NCI-H526 (cell line): Measurements from ENCODE around the gene WASF1.
"Not testable (repeated sequence)": the region's sequence is repeated elsewhere in the genome, so short reads cannot be mapped to it uniquely, and the experiment has no call there.

Experiments
- DNase-seq, 2 experiments: peaks; one replicate each; lab custom pipeline; 2025; lab: John Stamatoyannopoulos, UW

WASF1 gene

DNA sequence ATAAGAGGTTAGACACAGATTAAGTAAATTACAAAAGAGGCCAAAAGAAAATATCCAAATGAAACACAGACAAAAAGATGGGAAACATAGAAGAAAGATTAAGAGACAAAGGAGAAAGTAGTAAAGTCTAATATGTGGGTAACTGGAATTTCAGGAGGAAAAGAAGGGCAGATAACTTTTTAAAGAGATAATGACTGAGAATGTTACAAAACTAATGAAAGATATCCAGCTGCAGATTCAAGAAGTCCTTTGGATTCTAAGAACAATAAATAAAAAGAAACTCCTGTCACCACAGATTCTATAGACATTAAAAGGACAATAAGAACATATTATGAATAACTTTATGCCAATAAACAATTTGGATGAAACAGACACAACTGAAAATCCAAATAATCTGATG lies 90.1 kb downstream of the WASF1 start:
- DNase-seq = no peak

DNA sequence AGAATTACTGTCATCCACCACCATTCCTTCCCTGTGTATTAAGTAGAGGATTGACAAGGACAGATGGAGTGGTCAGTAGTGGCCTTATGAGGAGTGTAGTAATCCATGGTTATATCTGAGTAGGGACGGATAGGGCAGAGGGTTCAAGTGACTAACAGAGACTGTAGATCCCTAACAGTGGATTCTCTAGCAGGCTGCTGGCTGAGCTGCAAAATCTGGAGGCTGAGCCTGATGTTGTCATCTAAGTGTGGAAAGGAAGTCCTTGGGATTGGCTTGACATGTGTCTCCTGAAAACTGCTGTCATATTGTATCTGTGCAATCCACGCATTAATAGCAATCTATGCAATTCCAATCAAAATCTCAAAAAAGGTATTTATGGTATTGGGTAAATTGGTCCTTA lies 94.2 kb downstream of the WASF1 start:
- no peak for DNase-seq

DNA sequence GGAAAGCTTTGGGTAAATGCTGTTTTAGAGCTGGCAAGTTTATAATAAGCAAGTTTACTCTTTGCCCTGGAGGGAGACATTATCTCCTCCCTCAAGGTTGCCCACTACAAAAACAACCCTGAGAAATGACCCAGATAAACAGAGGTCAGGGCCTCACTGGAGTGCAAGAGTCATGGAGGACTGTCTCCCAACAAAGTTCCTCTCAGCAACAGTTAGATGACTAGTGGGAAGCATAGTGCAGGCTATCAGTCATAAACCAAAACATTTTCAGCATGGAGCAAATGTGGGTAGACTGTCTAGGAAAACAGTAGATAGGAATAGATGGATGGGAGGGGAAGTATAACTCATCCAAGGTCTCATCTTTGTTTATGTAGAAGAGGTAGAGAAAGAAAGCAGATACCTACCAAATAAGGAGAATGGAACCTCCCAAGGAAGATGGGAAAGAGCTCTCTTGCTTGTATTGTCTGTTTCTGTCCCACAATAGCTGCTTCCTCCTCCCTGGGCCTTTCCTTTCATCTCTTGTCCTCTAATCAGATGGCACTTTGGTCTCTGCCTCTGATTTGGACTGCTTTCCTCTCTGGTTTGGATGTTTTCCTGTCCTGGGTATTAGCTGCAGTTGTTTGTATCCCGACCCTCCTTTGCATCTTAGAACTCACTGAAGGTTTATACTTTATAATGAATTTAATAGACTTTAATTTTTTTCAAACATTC lies 95.4 kb downstream of the WASF1 start:
- DNase-seq = no peak

DNA sequence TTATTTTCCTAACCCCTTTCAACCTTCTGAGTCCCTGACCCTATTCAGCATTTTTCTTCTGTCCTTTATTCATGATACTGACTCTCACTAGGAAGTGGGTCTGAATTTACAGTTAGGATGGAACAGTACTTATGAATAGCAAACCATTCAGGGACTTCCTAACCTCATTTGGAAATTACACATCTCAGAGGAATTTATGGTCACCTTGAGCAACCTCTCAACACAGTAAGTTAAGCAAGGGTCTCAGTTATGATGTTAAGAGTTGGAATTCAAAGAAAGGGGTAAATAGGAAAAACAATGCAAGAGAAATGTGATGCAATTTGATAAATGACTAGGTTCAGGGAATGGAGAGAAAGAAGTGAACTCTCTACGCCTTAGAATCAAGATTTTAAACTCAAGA lies 104.1 kb downstream of the WASF1 start:
- DNase-seq = no peak

- DNase-seq = not testable (repeated sequence)
These were observed 106.0 kb downstream of the WASF1 start for GRCh38 chr6:110073474-110073873.

DNA sequence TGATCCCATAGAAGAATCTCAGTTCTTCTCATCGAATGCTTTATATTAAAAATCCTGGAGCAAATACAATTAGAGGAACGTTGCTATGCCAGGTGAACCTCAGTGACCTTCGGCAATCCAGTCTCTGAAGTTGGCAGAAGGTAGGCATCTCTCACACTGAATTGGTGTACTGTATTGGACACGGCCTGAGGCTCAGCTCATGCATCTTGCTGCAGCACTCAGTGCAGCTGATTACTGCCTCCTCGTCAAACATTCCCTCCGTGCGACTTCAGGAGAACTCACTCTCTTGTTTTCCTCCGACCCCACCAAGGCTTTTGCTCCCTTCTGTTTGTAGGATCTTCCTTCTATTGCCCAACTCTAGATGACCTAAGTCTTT lies 110.9 kb downstream of the WASF1 start:
- DNase-seq = no peak

- DNase-seq = no peak
These were observed 111.5 kb downstream of the WASF1 start for GRCh38 chr6:110067837-110068591.

DNA sequence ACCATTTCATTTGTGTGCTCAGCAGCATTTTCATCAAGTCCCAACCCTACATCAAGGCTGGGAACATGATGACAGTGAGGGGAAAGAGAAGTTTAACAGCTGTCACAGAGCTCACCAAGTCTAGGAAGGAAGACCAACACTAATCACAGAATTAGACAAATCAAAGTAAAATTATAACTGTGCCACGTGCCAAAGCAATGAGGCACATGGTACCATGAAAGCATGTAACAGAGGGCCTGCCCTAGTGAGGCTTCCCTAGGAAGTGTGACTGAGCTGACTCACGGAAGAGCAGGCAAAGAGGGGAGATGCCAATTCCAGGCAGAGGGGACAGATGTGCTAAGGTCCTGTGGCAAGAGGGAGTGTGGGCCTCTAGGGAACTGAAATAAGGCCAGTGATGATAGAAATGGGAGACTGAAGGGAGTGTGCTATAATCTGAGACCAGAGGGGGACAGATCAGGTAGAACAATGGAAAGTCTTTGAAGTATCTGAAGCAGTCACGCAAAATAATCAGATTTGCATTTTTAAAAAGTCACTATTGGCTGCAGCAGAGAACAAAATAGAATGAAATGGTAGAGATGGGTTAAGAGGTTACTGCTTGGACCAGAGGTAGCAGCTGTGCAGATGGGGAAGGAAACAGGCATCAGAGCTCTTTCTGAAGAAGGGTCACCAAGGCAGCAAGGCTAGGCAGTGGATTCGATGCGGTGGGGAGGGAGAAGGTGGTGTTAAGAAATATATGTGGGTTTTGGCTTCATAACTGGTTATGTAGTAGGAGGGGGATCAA lies 114.5 kb downstream of the WASF1 start:
- DNase-seq = peak in 1 of 2 experiments; percentile 8

- DNase-seq = no peak
These were observed 115.7 kb downstream of the WASF1 start for GRCh38 chr6:110063594-110064263.

GRCh38 chr6:110055387-110055735 lies 124.1 kb downstream of the WASF1 start:
- peak; percentile 70 to 81 for DNase-seq

- DNase-seq = no peak
These were observed 124.6 kb downstream of the WASF1 start for GRCh38 chr6:110054664-110055386.

- DNase-seq = peak; percentile 20 to 58
These were observed 125.9 kb downstream of the WASF1 start for GRCh38 chr6:110053395-110054240.

DNA sequence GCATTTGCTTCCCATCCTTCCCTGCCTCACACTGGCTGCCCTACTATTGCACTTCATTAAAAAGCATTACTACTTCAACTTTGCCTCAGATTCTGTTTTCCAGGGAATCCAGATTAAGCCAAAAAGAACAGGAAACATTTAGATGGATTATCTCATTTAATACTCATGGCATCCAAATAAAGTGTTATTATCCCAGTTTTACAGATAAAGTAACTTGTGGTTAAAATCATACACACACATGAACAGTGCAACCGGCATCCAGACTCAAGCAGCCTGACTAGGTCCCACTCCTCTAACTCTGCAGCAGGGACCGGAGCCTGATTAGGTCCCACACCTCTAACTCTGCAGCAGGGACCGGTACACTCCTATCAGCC lies 129.0 kb downstream of the WASF1 start:
- DNase-seq = no peak
